Fibroblast of skin of left biceps (primary cell): ENCODE measurements around the gene TMEM92.
A peak's percentile ranks its signal among the peaks of the same experiment; 100 is the strongest.

ENCODE experiments used
- DNase-seq, 2 experiments: peaks; one replicate each; pipeline ENCODE4 v3.0.0-alpha.2; 2013; ENCODE audit warnings: low read depth in 2 of 2

TMEM92 gene

GRCh38 chr17:50274142-50274896, at the start of gene TMEM92:
TSS of gene TMEM92 (plus strand) at chr17:50274466. CDS start at chr17:50274502, 36 bp downstream.
- DNase-seq, result no peak

- DNase-seq, result no peak
Observed at GRCh38 chr17:50225701-50226240, 48.5 kb upstream of the TMEM92 start.

- DNase-seq, result no peak
Observed at GRCh38 chr17:50234581-50234980, 39.7 kb upstream of the TMEM92 start.

- no peak for DNase-seq
Observed at GRCh38 chr17:50237901-50238300, 36.4 kb upstream of the TMEM92 start.

GRCh38 chr17:50238601-50239280, 35.5 kb upstream of the TMEM92 start:
- DNase-seq, result no peak

GRCh38 chr17:50239937-50240336, 34.3 kb upstream of the TMEM92 start:
- no peak for DNase-seq

- no peak for DNase-seq
Observed at GRCh38 chr17:50240851-50241250, 33.4 kb upstream of the TMEM92 start.

- DNase-seq, result no peak
Observed at GRCh38 chr17:50241431-50241830, 32.8 kb upstream of the TMEM92 start.

- DNase-seq, result no peak
Observed at GRCh38 chr17:50244771-50245170, 29.5 kb upstream of the TMEM92 start.

GRCh38 chr17:50248255-50248654, 26.0 kb upstream of the TMEM92 start:
- no peak for DNase-seq

GRCh38 chr17:50252781-50253180, 21.5 kb upstream of the TMEM92 start:
- no peak for DNase-seq

GRCh38 chr17:50255766-50256635, 18.3 kb upstream of the TMEM92 start:
- no peak for DNase-seq

- DNase-seq, result no peak
Observed at GRCh38 chr17:50256826-50257618, 17.2 kb upstream of the TMEM92 start.

- DNase-seq, result no peak
Observed at GRCh38 chr17:50257676-50258224, 16.5 kb upstream of the TMEM92 start.

GRCh38 chr17:50258647-50259476, 15.4 kb upstream of the TMEM92 start:
- peak; percentile 87 to 89 for DNase-seq

- no peak for DNase-seq
Observed at GRCh38 chr17:50259477-50260324, 14.6 kb upstream of the TMEM92 start.

- no peak for DNase-seq
Observed at GRCh38 chr17:50260501-50260911, 13.8 kb upstream of the TMEM92 start.

- DNase-seq, result no peak
Observed at GRCh38 chr17:50261051-50261915, 13.0 kb upstream of the TMEM92 start.
